Sigmoid colon (tissue), 7 donors: ENCODE results near the gene IGFL3. TPM values are rescaled to one million over a fixed set of nuclear protein-coding genes. Genes with fewer than 3 reads are reported as not detected.
A peak's percentile ranks its signal among the peaks of the same experiment; 100 is the strongest.

Experiments
- DNase-seq: peaks from one replicate; pipeline ENCODE4 v3.0.0-alpha.2; 2019
- H3K27ac ChIP-seq, 4 donors: fragments of 200-600 bp; sonication (generic); one replicate each; pipeline ENCODE4 v1.5.1; 2016 to 2019; ENCODE audit warnings: mild to moderate bottlenecking in 1 of 4
- H3K27me3 ChIP-seq, 3 donors: fragments of 200-600 bp; sonication (generic); one replicate each; pipeline ENCODE4 v1.5.1; 2019; ENCODE audit warnings: mild to moderate bottlenecking in 1 of 3
- H3K36me3 ChIP-seq, 4 donors: fragments of 200-600 bp; sonication (generic); one replicate each; pipeline ENCODE4 v1.5.1; 2016 to 2019
- H3K4me1 ChIP-seq, 4 donors: fragments of 200-600 bp; sonication (generic); one replicate each; pipeline ENCODE4 v1.5.1; 2017 to 2019
- H3K4me3 ChIP-seq, 4 donors: fragments of 200-600 bp; sonication (generic); one replicate each; pipeline ENCODE4 v1.5.1; 2017 to 2019; ENCODE audit warnings: mild to moderate bottlenecking in 2 of 4, moderate library complexity in 1 of 4
- H3K9me3 ChIP-seq, 4 donors: fragments of 200-600 bp in 3 of 4; sonication (generic) in 3 of 4; one replicate each; pipeline versions ENCODE4 v1.5.1 to v1.6.1; 2013 to 2019
- EP300 ChIP-seq, 4 donors: sonication (generic); formaldehyde crosslinking; IDR thresholded peaks; one replicate each; pipeline ENCODE4 v1.6.1; 2017; ENCODE audit warnings: antibody characterized with exemption in 4 of 4
- POLR2A ChIP-seq, 2 donors: fragments of 450-650 bp; IDR thresholded peaks; one replicate each; pipeline ENCODE4 v1.6.1; 2016; ENCODE audit warnings: antibody characterized with exemption in 2 of 2, mild to moderate bottlenecking in 2 of 2, moderate library complexity in 2 of 2
- POLR2AphosphoS5 ChIP-seq, 4 donors: sonication (generic); formaldehyde crosslinking; IDR thresholded peaks; one replicate each; pipeline ENCODE4 v1.6.1; 2017; ENCODE audit warnings: antibody characterized with exemption in 4 of 4
- WGBS, 2 donors: extraction: QIAGEN DNeasy Blood & Tissue Kit; methylation state at CpG; one replicate each; pipeline ENCODE4 v1.1.7; 2013; 5-methylcytosine and 5-hydroxymethylcytosine counted together
- intact Hi-C: fragments of 100-400 bp; cut with DNase I; formaldehyde crosslinking; loops from one replicate; pipeline ENCODE4 v1.15.1; 2023
- polyA plus RNA-seq, 3 donors: library from polyadenylated mRNA; stranded (reverse); fragments of 200-250 nt; gene quantifications; one replicate each; pipeline ENCODE4 v1.2.3, GENCODE V29; 2013
- total RNA-seq, 4 donors: library from RNA; depleted of rRNA; stranded (reverse); fragments of >200 nt; gene quantifications; one replicate each; pipeline ENCODE4 v1.1.0, GENCODE V29; 2016
- TF ChIP-seq, protein P1 (sequence below), 4 experiments: fragments of 450-650 bp in 3 of 4; fragments of 200-600 bp in 1 of 4; IDR thresholded peaks; one replicate each; pipeline ENCODE4 v1.5.1; 2016 to 2019; ENCODE audit warnings: antibody characterized with exemption in 4 of 4, mild to moderate bottlenecking in 3 of 4, moderate library complexity in 2 of 4
- donor health status: healthy with polysubstance abuse.
- donor health status: Bipolar disorder and iron deficiency.
- donor health status: healthy.

IGFL3 gene
- total and polyA plus RNA-seq, 7 donors: not detected

DNA sequence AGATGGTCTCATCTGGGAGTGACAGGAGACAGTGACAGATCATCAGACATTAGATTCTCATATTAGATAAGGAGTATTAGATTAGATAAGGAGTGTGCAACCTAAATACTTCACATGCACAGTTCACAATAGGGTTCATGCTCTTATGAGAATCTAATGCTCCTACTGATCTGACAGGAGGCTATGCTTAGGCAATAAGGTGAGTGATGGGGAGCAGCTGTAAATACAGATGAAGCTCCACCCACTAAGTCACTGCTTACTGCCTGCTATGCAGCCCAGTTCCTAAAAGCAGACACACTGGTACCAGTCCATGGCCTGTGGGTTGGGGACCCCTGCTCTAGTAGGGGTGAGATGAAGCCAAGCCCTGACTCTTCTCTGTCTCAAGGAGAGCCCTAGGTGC lies 10.0 kb upstream of the IGFL3 start:
- Histone ChIP-seq H3K9me3 (no peaks in the 10 kb centered on the region), H3K4me3 (no peak overlapping the region), H3K27ac (peak overlapping the region in 3 of 4 donors; percentile 50 to 81 (median 76)), H3K27me3 (no peaks in the 10 kb centered on the region), H3K4me1 (peaks cover 0 to 26% (median 23%) of the 10 kb centered on the region in 4 donors), H3K36me3 (no peaks in the 10 kb centered on the region)
- intact Hi-C loops: no loop called here
- no peak for DNase-seq
- TF ChIP-seq, protein P1, sequence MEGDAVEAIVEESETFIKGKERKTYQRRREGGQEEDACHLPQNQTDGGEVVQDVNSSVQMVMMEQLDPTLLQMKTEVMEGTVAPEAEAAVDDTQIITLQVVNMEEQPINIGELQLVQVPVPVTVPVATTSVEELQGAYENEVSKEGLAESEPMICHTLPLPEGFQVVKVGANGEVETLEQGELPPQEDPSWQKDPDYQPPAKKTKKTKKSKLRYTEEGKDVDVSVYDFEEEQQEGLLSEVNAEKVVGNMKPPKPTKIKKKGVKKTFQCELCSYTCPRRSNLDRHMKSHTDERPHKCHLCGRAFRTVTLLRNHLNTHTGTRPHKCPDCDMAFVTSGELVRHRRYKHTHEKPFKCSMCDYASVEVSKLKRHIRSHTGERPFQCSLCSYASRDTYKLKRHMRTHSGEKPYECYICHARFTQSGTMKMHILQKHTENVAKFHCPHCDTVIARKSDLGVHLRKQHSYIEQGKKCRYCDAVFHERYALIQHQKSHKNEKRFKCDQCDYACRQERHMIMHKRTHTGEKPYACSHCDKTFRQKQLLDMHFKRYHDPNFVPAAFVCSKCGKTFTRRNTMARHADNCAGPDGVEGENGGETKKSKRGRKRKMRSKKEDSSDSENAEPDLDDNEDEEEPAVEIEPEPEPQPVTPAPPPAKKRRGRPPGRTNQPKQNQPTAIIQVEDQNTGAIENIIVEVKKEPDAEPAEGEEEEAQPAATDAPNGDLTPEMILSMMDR (IDR thresholded peaks at IDR 0.05): no peak
- TF ChIP-seq POLR2A (IDR thresholded peaks at IDR 0.05) (no peak), POLR2AphosphoS5 (IDR thresholded peaks at IDR 0.05) (no peak), EP300 (IDR thresholded peaks at IDR 0.05) (no peak)

DNA sequence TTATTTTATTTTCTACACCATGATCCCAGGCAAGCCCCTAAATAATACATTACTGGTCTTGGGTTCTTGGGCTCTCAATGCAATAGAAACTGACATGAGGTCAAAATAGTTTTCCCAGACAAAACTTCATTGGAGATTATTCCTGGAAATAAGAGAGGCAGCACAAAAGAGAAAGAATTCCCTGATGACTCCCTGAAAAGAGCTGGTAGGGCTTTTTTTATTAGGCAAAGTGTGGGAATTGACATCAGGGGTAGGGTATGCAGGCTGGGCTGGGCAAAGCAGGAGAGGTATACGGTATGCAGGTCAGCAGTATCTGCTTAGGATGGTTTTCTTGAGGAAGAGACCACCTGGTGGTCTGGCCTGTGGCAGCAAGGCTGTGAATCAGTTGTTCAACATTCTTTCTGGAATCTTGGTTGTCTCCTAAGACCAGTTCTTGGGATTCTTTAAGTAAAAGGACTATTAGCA lies 9.3 kb upstream of the IGFL3 start:
- 91 to 95% methylated on average over 1 of the region's 1 CpG for whole genome bisulfite sequencing, 2 donors
- peak overlapping the region; percentile 50 to 81 (median 75) for H3K27ac ChIP-seq
- intact Hi-C loops: no loop called here
- DNase-seq: no peak
- TF ChIP-seq POLR2AphosphoS5 (IDR thresholded peaks at IDR 0.05) (no peak), EP300 (IDR thresholded peaks at IDR 0.05) (no peak), POLR2A (IDR thresholded peaks at IDR 0.05) (no peak)
- TF ChIP-seq, protein P1 (IDR thresholded peaks at IDR 0.05): no peak
- H3K27me3 ChIP-seq: no peaks in the 10 kb centered on the region
- peaks cover 0 to 26% (median 23%) of the 10 kb centered on the region in 4 donors for H3K4me1 ChIP-seq
- no peaks in the 10 kb centered on the region for H3K36me3 ChIP-seq
- H3K4me3 ChIP-seq: no peak overlapping the region
- H3K9me3 ChIP-seq: no peaks in the 10 kb centered on the region

DNA sequence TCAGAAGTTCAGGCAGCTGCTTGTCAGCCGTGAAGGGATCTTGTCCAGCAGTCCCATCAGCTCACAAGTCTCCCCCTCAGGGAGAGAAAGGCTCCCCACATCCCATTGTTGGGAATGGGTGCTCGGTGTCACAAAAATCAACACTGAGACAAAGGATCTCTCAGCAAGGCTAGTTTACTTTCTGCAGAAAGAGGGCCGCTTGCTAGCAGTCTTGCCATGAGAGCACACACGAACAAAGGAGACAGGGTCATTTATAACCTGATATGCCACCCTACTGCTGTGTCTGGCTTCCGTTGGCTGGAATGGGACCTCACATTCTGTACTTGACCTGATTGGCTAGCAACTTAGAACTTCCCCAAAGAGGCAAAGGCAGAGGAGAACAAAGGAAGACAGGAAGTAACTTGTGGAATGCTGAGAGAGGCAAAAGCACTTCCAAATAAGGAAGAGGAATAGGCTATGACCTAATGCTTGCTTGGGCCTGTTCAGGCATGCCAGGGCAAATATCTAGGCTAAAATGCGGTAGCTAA lies 8.7 kb upstream of the IGFL3 start:
- H3K27ac ChIP-seq: peak overlapping the region; percentile 50 to 81 (median 75)
- intact Hi-C loops: no loop called here
- peaks cover 0 to 26% (median 23%) of the 10 kb centered on the region in 4 donors for H3K4me1 ChIP-seq
- peak overlapping the region in 1 of 4 donors; percentile 15 for H3K4me3 ChIP-seq
- H3K9me3 ChIP-seq: no peaks in the 10 kb centered on the region
- TF ChIP-seq POLR2A (IDR thresholded peaks at IDR 0.05) (no peak), POLR2AphosphoS5 (IDR thresholded peaks at IDR 0.05) (peak in 3 of 4 donors; percentile 13 to 38 (median 36))
- 66 to 73% methylated on average over 6 of the region's 6 CpGs for WGBS, 2 donors
- no peaks in the 10 kb centered on the region for H3K27me3 ChIP-seq
- no peak for DNase-seq
- H3K36me3 ChIP-seq: no peaks in the 10 kb centered on the region

DNA sequence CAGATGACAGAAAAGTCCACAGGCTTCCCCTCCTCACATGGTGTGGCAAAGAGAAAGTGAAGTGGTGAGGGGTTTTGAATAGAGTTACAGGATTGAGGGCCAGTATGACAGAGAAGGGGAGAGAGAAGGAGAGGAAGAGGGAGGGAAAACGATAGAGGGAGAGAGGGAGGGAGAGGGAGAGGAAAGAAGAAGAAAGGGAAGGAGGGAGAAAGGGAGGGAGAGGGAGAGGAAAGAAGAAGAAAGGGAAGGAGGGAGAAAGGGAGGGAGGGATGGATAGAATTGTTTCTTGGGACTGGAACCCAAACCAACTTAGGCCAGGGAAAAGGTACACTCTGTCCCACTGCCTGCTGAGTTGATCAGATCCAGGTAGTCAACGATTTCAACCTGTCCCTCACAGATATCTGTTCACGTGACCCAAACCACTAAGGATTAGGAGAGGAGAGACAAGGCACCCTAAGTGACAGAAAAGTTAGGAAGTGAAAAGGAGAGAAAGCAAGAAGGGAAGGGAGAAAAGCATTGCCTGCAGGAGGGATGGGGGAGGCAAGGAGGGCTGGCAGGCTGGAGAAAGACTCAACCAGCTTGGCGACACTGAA lies 8.1 kb upstream of the IGFL3 start:
- 79 to 93% methylated on average over 4 of the region's 4 CpGs for WGBS, 2 donors
- DNase-seq: no peak

DNA sequence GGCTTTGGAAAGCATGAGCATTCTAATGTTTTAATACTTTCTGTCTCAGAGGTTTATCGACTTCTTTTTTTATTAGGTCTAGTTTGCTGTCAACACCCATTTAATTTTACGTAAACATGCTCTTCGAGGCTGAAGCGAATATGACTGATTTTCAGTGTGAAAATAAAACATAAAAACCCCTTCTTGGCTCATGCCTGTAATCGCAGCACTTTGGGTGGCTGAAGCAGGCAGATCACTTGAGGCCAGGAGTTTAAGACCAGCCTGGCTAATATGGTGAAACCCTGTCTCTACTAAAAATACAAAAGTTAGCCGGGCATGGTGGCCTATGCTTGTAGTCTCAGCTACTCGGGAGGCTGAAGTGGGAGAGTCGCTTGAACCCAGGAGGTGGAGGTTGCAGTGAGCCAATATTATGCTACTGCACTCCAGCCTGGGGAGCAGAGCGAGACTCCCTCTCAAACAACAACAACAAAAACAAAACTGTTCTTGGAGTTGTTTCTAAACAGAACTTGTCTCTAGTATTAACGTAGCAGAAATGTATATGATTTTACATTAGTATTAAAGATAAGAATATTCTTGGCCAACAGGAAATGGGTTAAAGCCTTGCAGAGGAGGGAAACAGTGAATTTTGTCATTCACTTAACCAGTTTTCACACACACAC lies 7.1 kb upstream of the IGFL3 start:
- intact Hi-C loops: no loop called here
- DNase-seq: no peak
- no peaks in the 10 kb centered on the region for H3K36me3 ChIP-seq
- peaks cover 0 to 26% (median 23%) of the 10 kb centered on the region in 4 donors for H3K4me1 ChIP-seq
- 78 to 86% methylated on average over 10 of the region's 10 CpGs for WGBS, 2 donors
- TF ChIP-seq EP300 (IDR thresholded peaks at IDR 0.05): no peak
- no peak for TF ChIP-seq POLR2AphosphoS5 (IDR thresholded peaks at IDR 0.05)
- no peak for TF ChIP-seq POLR2A (IDR thresholded peaks at IDR 0.05)
- TF ChIP-seq, protein P1 (IDR thresholded peaks at IDR 0.05): no peak
- H3K27me3 ChIP-seq: no peaks in the 10 kb centered on the region
- no peak overlapping the region for H3K4me3 ChIP-seq
- peak overlapping the region in 3 of 4 donors; percentile 50 to 81 (median 76) for H3K27ac ChIP-seq
- H3K9me3 ChIP-seq: no peaks in the 10 kb centered on the region

More for the DNA sequence above, 8.1 kb upstream of the IGFL3 start:
- Histone ChIP-seq H3K9me3 (no peaks in the 10 kb centered on the region), H3K4me1 (peaks cover 0 to 26% (median 23%) of the 10 kb centered on the region in 4 donors), H3K27me3 (no peaks in the 10 kb centered on the region), H3K4me3 (peak overlapping the region in 1 of 4 donors; percentile 15), H3K27ac (peak overlapping the region; percentile 50 to 81 (median 75)), H3K36me3 (no peaks in the 10 kb centered on the region)
- intact Hi-C loops: no loop called here
- no peak for TF ChIP-seq EP300 (IDR thresholded peaks at IDR 0.05)
- TF ChIP-seq, protein P1 (IDR thresholded peaks at IDR 0.05): no peak
- no peak for TF ChIP-seq POLR2A (IDR thresholded peaks at IDR 0.05)
